Fibroblast of skin of right biceps (primary cell): ENCODE results near the gene TNRC6C.
"Not testable (repeated sequence)": the region's sequence is repeated elsewhere in the genome, so short reads cannot be mapped to it uniquely, and the experiment has no call there.

ENCODE experiments used
- DNase-seq: peaks from one replicate; pipeline ENCODE4 v3.0.0-alpha.2; 2013

Gene TNRC6C

GRCh38 chr17:77965352-77965751 is 6.8 kb downstream of the TNRC6C start:
- DNase-seq: no peak

GRCh38 chr17:77966476-77966875 is 8.0 kb downstream of the TNRC6C start:
- DNase-seq: peak; percentile 42

- no peak for DNase-seq
These were observed 10.3 kb downstream of the TNRC6C start for GRCh38 chr17:77968788-77969187.

GRCh38 chr17:77972271-77972670 is 13.8 kb downstream of the TNRC6C start:
- DNase-seq: not testable (repeated sequence)

- no peak for DNase-seq
These were observed 15.4 kb downstream of the TNRC6C start for GRCh38 chr17:77973953-77974352.

GRCh38 chr17:77974396-77974795 is 15.9 kb downstream of the TNRC6C start:
- DNase-seq: no peak

- not testable (repeated sequence) for DNase-seq
These were observed 23.9 kb downstream of the TNRC6C start for GRCh38 chr17:77982430-77982829.

- no peak for DNase-seq
These were observed 31.8 kb downstream of the TNRC6C start for GRCh38 chr17:77990301-77990700.

- not testable (repeated sequence) for DNase-seq
These were observed 35.2 kb downstream of the TNRC6C start for GRCh38 chr17:77993735-77994134.

GRCh38 chr17:77995146-77995852 is 36.8 kb downstream of the TNRC6C start:
- DNase-seq: no peak

- no peak for DNase-seq
These were observed 37.8 kb downstream of the TNRC6C start for GRCh38 chr17:77996256-77996655.

- DNase-seq: peak; percentile 39
These were observed 41.1 kb downstream of the TNRC6C start for GRCh38 chr17:77999413-78000173.

- peak; percentile 81 for DNase-seq
These were observed 41.8 kb downstream of the TNRC6C start for GRCh38 chr17:78000341-78000740.

- no peak for DNase-seq
These were observed 42.7 kb downstream of the TNRC6C start for GRCh38 chr17:78001182-78001581.

GRCh38 chr17:78001612-78002011 is 43.1 kb downstream of the TNRC6C start:
- DNase-seq: no peak

GRCh38 chr17:78002166-78002565 is 43.7 kb downstream of the TNRC6C start:
- DNase-seq: no peak

GRCh38 chr17:78005452-78006171 is 47.1 kb downstream of the TNRC6C start:
- no peak for DNase-seq

- DNase-seq: no peak
These were observed 47.8 kb downstream of the TNRC6C start for GRCh38 chr17:78006338-78006737.

GRCh38 chr17:78007647-78008046 is 49.1 kb downstream of the TNRC6C start:
- DNase-seq: no peak

GRCh38 chr17:78010759-78011158 is 52.3 kb downstream of the TNRC6C start:
- no peak for DNase-seq

GRCh38 chr17:78012428-78012827 is 53.9 kb downstream of the TNRC6C start:
- no peak for DNase-seq

GRCh38 chr17:78013683-78014467 is 55.4 kb downstream of the TNRC6C start:
- DNase-seq: peak; percentile 75

- DNase-seq: no peak
These were observed 56.1 kb downstream of the TNRC6C start for GRCh38 chr17:78014646-78015045.
